GM12865 (cell line): ENCODE measurements around the gene FOXF2.

Experiments used
- DNase-seq: peaks from one replicate; pipeline ENCODE4 v3.0.0; 2010; ENCODE audit warnings: low read depth
- H3K4me3 ChIP-seq: 2 replicates; pipeline ENCODE4 v1.5.1; 2011; ENCODE audit warnings: mild to moderate bottlenecking, low read depth, low read length, control low read depth
- TF ChIP-seq, protein P1 (sequence below): IDR thresholded peaks from 2 replicates; pipeline ENCODE4 v1.5.1; 2011; ENCODE audit warnings: low read length, control low read depth, low read depth, inconsistent platforms; ENCODE audit not compliant: insufficient read depth; ENCODE audit errors: missing control alignments

Gene FOXF2

DNA sequence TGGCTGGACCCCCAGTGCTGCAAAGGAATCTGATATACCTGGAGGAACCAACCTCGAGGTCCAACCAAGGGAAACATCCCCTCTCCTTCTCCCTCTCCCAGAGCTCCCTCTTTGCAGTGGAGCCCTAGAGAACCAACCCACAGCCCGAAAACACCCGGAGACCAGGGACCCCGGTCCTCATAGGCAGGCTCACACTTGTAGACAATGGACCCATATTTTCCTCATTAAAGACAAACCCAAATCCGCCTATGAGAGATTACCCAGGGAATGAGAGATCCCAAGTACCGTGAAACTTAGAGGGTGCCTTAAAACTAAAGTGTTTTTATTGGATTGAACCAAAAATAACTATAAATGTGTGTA, 9.6 kb upstream of the FOXF2 start:
- TF ChIP-seq, protein P1, sequence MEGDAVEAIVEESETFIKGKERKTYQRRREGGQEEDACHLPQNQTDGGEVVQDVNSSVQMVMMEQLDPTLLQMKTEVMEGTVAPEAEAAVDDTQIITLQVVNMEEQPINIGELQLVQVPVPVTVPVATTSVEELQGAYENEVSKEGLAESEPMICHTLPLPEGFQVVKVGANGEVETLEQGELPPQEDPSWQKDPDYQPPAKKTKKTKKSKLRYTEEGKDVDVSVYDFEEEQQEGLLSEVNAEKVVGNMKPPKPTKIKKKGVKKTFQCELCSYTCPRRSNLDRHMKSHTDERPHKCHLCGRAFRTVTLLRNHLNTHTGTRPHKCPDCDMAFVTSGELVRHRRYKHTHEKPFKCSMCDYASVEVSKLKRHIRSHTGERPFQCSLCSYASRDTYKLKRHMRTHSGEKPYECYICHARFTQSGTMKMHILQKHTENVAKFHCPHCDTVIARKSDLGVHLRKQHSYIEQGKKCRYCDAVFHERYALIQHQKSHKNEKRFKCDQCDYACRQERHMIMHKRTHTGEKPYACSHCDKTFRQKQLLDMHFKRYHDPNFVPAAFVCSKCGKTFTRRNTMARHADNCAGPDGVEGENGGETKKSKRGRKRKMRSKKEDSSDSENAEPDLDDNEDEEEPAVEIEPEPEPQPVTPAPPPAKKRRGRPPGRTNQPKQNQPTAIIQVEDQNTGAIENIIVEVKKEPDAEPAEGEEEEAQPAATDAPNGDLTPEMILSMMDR, result no peak
- no peak for DNase-seq
- no peak overlapping the region for H3K4me3 ChIP-seq

DNA sequence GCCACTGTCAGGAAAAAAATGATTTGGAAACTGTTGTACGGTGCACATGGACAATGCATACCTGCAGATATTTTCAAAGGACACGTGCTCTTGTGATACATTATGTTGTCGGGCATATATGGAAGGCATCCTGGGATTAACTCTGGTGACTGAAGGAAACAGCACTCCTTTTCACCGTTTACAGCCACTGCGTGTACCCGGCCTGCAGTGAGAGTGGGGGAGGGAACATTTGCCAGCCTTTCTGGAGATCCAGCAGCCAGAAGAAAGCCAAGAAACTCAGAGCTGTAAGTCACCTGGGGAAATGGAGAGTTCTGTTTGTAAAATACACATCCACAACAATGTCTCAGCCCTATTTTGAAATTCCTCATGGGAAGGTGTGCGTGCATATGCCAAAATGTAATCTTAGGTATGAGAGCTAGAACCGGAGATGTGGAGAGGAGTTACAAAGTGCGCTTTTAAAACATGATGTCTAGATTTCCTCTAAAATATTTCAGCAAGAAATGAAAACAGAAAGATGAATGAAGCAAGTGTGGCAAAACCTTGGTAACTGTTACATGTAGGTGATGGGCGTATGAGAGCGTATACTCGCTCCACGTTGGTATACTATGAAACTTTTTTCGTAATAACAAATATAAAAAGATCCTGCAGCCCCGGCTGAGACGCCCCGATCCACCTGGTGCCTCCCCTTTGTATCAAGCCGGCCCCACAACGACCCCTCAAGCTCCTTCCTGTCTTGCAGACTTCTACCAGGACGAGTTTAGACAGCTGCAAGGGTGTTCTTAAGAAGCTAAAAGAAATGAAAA, 8.6 kb upstream of the FOXF2 start:
- TF ChIP-seq, protein P1, result no peak
- no peak for DNase-seq
- no peak overlapping the region for H3K4me3 ChIP-seq

DNA sequence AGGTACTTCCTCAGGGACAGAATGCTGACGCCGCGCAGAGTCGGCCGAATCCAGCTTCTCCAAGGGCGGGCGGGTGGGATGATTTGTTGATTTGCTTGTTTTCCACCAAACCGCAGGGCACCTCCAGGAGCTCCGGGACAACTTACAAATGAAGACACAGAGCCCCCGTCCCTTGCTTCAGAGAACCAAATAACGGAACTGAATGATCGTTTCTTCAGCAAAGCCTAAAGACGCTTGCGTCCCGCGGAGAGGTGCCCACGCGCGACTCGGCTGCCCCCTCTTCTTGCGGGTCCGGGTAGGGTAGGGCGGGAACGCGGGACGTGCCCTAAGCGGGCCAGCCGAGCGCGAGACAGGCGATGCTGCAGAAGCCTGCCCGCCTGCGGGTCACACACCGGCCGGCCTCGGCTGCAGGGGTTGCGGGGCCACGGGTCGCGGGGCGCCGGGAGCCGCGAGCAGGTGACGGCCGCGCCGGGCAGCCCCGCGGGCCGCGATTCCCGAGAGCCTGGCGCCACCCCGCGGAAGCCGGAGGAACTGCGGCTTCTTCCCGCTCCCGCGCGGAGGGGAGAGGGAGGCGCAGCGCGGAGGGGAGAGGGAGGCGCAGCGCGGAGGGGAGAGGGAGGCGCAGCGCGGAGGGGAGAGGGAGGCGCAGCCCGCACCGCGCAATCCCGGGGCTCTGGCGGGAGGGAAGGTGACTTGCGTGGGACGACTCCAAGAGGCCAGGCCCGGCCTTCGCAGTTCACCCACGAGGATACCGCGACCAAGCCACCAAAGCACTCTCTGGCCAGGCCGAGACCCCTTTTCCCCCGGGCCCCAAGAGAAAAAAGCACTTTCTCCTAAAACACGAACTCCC, 7.7 kb upstream of the FOXF2 start:
- H3K4me3 ChIP-seq, result no peak overlapping the region
- peak; percentile 33 for DNase-seq
- TF ChIP-seq, protein P1, result peak; percentile 73

DNA sequence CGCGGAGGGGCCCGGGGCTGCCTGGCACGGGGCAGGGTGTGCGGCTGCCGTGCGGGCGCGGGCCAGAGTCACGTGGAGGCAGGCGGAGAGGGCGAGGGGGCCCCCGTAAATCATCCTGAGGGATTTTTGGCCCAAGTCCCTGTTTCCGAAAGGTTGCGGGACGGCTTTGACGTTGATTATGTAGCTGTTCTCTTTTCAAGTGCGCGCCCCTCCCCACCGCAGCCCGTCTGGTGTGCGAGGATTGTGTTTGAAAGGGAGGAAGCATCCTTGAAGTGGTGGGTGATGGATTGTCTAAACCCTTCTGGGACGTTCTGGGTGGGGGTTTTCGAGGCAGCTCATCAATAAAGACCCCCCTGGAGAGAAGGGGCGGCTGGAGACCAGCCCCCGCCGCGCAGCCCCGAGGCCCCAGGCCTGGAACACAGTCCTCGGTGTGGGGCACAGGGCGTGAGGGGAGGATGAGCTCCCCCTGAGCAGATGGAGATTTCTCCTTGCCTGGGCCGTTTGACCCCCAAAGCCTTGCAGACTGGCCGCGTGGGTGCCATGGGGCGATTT, 7.0 kb upstream of the FOXF2 start:
- TF ChIP-seq, protein P1, result no peak
- H3K4me3 ChIP-seq, result no peak overlapping the region
- DNase-seq, result no peak

DNA sequence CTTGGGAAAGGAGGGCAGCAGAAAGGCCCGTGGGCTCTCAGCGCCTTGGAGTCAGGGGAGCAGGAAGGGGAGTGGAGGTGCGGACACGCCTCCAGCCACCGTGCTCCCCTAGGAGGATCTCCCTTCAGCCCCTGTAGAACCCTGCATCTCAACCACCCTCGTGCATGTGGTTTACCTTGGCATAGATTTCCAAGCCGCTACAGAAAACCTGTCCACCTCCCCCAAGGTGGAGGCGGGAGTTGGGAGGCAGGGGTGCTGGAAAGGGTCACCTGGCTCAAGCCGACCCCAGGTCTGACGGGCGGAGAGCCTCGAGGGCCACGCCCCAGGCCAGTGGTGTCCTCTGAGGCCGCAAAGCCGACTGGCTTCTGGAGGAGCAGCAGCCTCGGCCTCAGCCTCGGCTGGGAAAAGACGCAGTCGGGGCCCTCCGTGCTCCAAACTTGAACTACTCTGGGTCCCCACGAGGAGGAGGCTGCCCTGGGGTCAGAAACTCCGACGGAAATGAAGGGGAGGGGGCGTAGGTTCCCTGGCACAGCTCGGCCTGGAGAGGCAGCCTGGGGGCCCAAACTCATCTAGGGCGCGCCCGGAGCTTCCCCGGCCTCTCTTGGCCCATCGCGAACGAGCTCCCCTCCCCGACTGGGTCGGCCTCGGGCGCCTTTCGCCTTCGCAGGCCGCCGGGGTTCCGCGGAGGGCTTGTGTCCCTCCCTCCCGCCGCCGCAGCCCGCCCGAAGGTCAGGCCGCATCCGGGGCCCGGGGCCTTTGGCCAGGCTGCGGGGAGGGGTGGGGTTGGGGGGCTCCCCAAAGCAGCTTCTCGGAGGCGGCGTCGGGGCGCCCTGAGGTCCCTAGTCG, 6.3 kb upstream of the FOXF2 start:
- no peak for DNase-seq
- TF ChIP-seq, protein P1, result no peak
- H3K4me3 ChIP-seq, result no peak overlapping the region
